Keratinocyte (primary cell): ENCODE measurements around the gene TAPBP. TPM values are rescaled to one million over a fixed set of nuclear protein-coding genes. Genes with fewer than 3 reads are reported as not detected.

ENCODE experiments used
- DNase-seq: peaks from one replicate; pipeline ENCODE4 v3.0.0-alpha.2; 2011; ENCODE audit warnings: low read depth, missing footprints, low spot score
- FAIRE-seq: peaks from 2 replicates; lab custom pipeline; 2011; peaks lifted over from hg19 to GRCh38; lab: Jason Lieb, UNC
- H2AFZ ChIP-seq: 2 replicates; pipeline ENCODE4 v1.6.0; 2012; ENCODE audit warnings: low read length, control low read depth, inconsistent platforms; ENCODE audit not compliant: control insufficient read depth
- H3K27ac ChIP-seq: 2 replicates; pipeline ENCODE4 v1.5.1; 2011; ENCODE audit warnings: low read length; ENCODE audit not compliant: control insufficient read depth, insufficient read depth
- H3K27me3 ChIP-seq: 3 replicates; pipeline ENCODE4 v1.6.0; 2011; ENCODE audit warnings: low read length; ENCODE audit not compliant: control insufficient read depth, insufficient read depth; ENCODE audit errors: extremely low read depth
- H3K36me3 ChIP-seq, 2 experiments: 2 replicates in 1 of 2; 3 replicates in 1 of 2; pipeline ENCODE4 v1.5.1; 2011; ENCODE audit warnings: low read length in 2 of 2, mild to moderate bottlenecking in 1 of 2; ENCODE audit not compliant: control insufficient read depth in 2 of 2, insufficient read depth in 2 of 2; ENCODE audit errors: extremely low read depth in 1 of 2
- H3K4me1 ChIP-seq: 3 replicates; pipeline ENCODE4 v1.5.1; 2011; ENCODE audit warnings: low read length; ENCODE audit not compliant: control insufficient read depth, insufficient read depth; ENCODE audit errors: extremely low read depth
- H3K4me2 ChIP-seq: 3 replicates; pipeline ENCODE4 v1.6.0; 2011; ENCODE audit warnings: low read depth, low read length; ENCODE audit not compliant: control insufficient read depth, insufficient read depth; ENCODE audit errors: extremely low read depth
- H3K4me3 ChIP-seq, 3 experiments: fragments of 200-600 bp in 1 of 3; sonication (generic) in 1 of 3; 2 replicates in 2 of 3; 3 replicates in 1 of 3; pipeline ENCODE4 v1.5.1; 2011 to 2016; ENCODE audit warnings: low read length in 3 of 3, mild to moderate bottlenecking in 3 of 3, control low read depth in 2 of 3, inconsistent platforms in 1 of 3, low read depth in 1 of 3, mixed read lengths in 1 of 3, mixed run types in 1 of 3, moderate library complexity in 1 of 3; ENCODE audit not compliant: control insufficient read depth in 2 of 3, insufficient read depth in 2 of 3; ENCODE audit errors: extremely low read depth in 1 of 3
- H3K79me2 ChIP-seq: 2 replicates; pipeline ENCODE4 v1.6.0; 2012; ENCODE audit warnings: low read length; ENCODE audit not compliant: control insufficient read depth, insufficient read depth
- H3K9ac ChIP-seq: 3 replicates; pipeline ENCODE4 v1.6.0; 2011; ENCODE audit warnings: low read length; ENCODE audit not compliant: control insufficient read depth, insufficient read depth; ENCODE audit errors: extremely low read depth
- H3K9me1 ChIP-seq: 3 replicates; pipeline ENCODE4 v1.6.0; 2011; ENCODE audit warnings: low read length; ENCODE audit not compliant: control insufficient read depth, insufficient read depth; ENCODE audit errors: extremely low read depth
- H3K9me3 ChIP-seq: 2 replicates; pipeline ENCODE4 v1.5.1; 2012; ENCODE audit warnings: low read depth, low read length; ENCODE audit not compliant: control insufficient read depth
- H4K20me1 ChIP-seq: 3 replicates; pipeline ENCODE4 v1.6.0; 2011; ENCODE audit warnings: low read length; ENCODE audit not compliant: control insufficient read depth, insufficient read depth; ENCODE audit errors: extremely low read depth
- CTCF ChIP-seq, 3 experiments: IDR thresholded peaks in 1 of 3; conservative IDR thresholded peaks in 1 of 3; optimal IDR thresholded peaks in 1 of 3; 2 replicates in 2 of 3; 3 replicates in 1 of 3; pipeline versions ENCODE3 to v1.5.1; 2011; ENCODE audit warnings: low read length in 3 of 3, mild to moderate bottlenecking in 3 of 3, moderate library complexity in 2 of 3, control low read depth in 1 of 3, inconsistent platforms in 1 of 3; ENCODE audit not compliant: insufficient read depth in 2 of 3; ENCODE audit errors: extremely low read depth in 1 of 3
- EZH2 ChIP-seq: IDR thresholded peaks from one replicate; pipeline ENCODE4 v1.6.1; 2012; ENCODE audit warnings: inconsistent platforms, mild to moderate bottlenecking, low read length, moderate library complexity
- dilution Hi-C: fragments of 300-500 bp; cut with MboI; formaldehyde crosslinking; loops from one replicate; pipeline ENCODE4 v1.7.0; 2020; ENCODE audit warnings: low sequenced_read_pairs; ENCODE audit not compliant: extremely low pct_ligation_motif_present
- polyA plus RNA-seq, 5 experiments: library from polyadenylated mRNA; depleted of rRNA in 3 of 5; stranded (reverse) in 3 of 5; stranded (forward) in 1 of 5; unstranded in 1 of 5; fragments of >200 nt; gene quantifications; 1 replicate in 1 of 5; 2 replicates in 3 of 5; 3 replicates in 1 of 5; pipeline versions ENCODE4 v1.2.1 to v1.2.3, GENCODE V29; 2011 to 2012; ENCODE audit warnings: missing spikeins in 2 of 5, low read depth in 1 of 5, low replicate concordance in 1 of 5

The TAPBP gene
- polyA plus RNA-seq, 1 donor (not counting 4 experiments of a cell fraction or from before 2014, with no cell fraction given) = 22.2 TPM

- H3K9me1 ChIP-seq = no peaks in the 10 kb centered on the region
Measured at GRCh38 chr6:33250731-33251130, 63.1 kb downstream of the TAPBP start.

GRCh38 chr6:33249732-33250630, 63.9 kb downstream of the TAPBP start:
- H3K9me1 ChIP-seq = no peaks in the 10 kb centered on the region
- DNase-seq (no peak), FAIRE-seq (peak; percentile 85)
- H2AFZ ChIP-seq = peak overlapping the region; percentile 91
- H3K4me2 ChIP-seq = peak overlapping the region; percentile 100
- TF ChIP-seq EZH2 (no peak), CTCF (optimal IDR thresholded peaks at IDR 0.05 in 1 of 3, IDR thresholded peaks at IDR 0.05 in 1 of 3, conservative IDR thresholded peaks at IDR 0.05 in 1 of 3; ENCODE audit: extremely low read depth in 1 of 3, insufficient read depth in 2 of 3, low read length in 3 of 3) (no peak)
- H3K27me3 ChIP-seq = no peaks in the 10 kb centered on the region
- no peaks in the 10 kb centered on the region for H4K20me1 ChIP-seq
- H3K27ac ChIP-seq = peak overlapping the region; percentile 96
- H3K9ac ChIP-seq = peak overlapping the region; percentile 88
- dilution Hi-C loops = no loop called here
- H3K36me3 ChIP-seq = peaks cover 0 to 10% of the 10 kb centered on the region in 2 experiments
- no peaks in the 10 kb centered on the region for H3K9me3 ChIP-seq
- H3K4me1 ChIP-seq = peaks cover 33% of the 10 kb centered on the region
- peak overlapping the region; percentile 53 to 84 (median 59) for H3K4me3 ChIP-seq
- no peaks in the 10 kb centered on the region for H3K79me2 ChIP-seq

More at GRCh38 chr6:33250731-33251130, 63.1 kb downstream of the TAPBP start:
- Histone ChIP-seq H3K4me3 (no peak overlapping the region), H3K27ac (peak overlapping the region; percentile 96), H3K4me1 (peaks cover 36% of the 10 kb centered on the region), H2AFZ (no peak overlapping the region), H3K9me3 (no peaks in the 10 kb centered on the region), H3K27me3 (no peaks in the 10 kb centered on the region), H3K36me3 (peaks cover 0 to 11% of the 10 kb centered on the region in 2 experiments), H3K79me2 (no peaks in the 10 kb centered on the region), H4K20me1 (no peaks in the 10 kb centered on the region), H3K9ac (no peak overlapping the region), H3K4me2 (no peak overlapping the region)
- dilution Hi-C loops = no loop called here
- TF ChIP-seq EZH2 (no peak), CTCF (optimal IDR thresholded peaks at IDR 0.05 in 1 of 3, IDR thresholded peaks at IDR 0.05 in 1 of 3, conservative IDR thresholded peaks at IDR 0.05 in 1 of 3; ENCODE audit: extremely low read depth in 1 of 3, insufficient read depth in 2 of 3, low read length in 3 of 3) (no peak)
- DNase-seq (no peak), FAIRE-seq (no peak)

Other genes with a start within 250 kb of the TAPBP start
- gene HLA-DPA1, start 240.4 kb downstream of the TAPBP start, polyA plus RNA-seq = 0.09 to 0.61 TPM in 2 of 3 replicates, not detected in the other
- gene HLA-DPB1, start 238.1 kb downstream of the TAPBP start, polyA plus RNA-seq = 0.13 to 0.26 TPM in 2 of 3 replicates, not detected in the other
- 0.06 to 0.18 TPM (median 0.08 TPM) in 3 replicates for gene COL11A2, start 121.6 kb downstream of the TAPBP start, polyA plus RNA-seq
- 23.2 to 32.4 TPM (median 25.7 TPM) in 3 replicates for gene RXRB, start 113.4 kb downstream of the TAPBP start, polyA plus RNA-seq
- 47.6 to 68.6 TPM (median 54.0 TPM) in 3 replicates for gene SLC39A7, start 113.2 kb downstream of the TAPBP start, polyA plus RNA-seq
- gene HSD17B8, start 109.4 kb downstream of the TAPBP start, polyA plus RNA-seq = 18.6 to 22.1 TPM (median 20.7 TPM) in 3 replicates
- gene RING1, start 105.6 kb downstream of the TAPBP start, polyA plus RNA-seq = 20.3 to 28.3 TPM (median 23.0 TPM) in 3 replicates
- 36.2 to 48.7 TPM (median 40.6 TPM) in 3 replicates for gene VPS52, start 42.2 kb downstream of the TAPBP start, polyA plus RNA-seq
- gene RPS18, start 42.0 kb downstream of the TAPBP start, polyA plus RNA-seq = 5,669 to 7,560 TPM (median 6,374 TPM) in 3 replicates
- gene B3GALT4, start 37.0 kb downstream of the TAPBP start, polyA plus RNA-seq = 0.31 to 0.61 TPM (median 0.49 TPM) in 3 replicates
- gene WDR46, start 24.8 kb downstream of the TAPBP start, polyA plus RNA-seq = 43.0 to 49.3 TPM (median 45.0 TPM) in 3 replicates
- gene PFDN6, start 24.5 kb downstream of the TAPBP start, polyA plus RNA-seq = 68.3 to 106 TPM (median 68.5 TPM) in 3 replicates
- 33.6 to 57.3 TPM (median 35.8 TPM) in 3 replicates for gene RGL2, start 15.1 kb downstream of the TAPBP start, polyA plus RNA-seq
- gene ZBTB22, start 3.7 kb upstream of the TAPBP start, polyA plus RNA-seq = 6.0 to 11.4 TPM (median 6.5 TPM) in 3 replicates
- gene DAXX, start 8.9 kb upstream of the TAPBP start, polyA plus RNA-seq = 16.3 to 42.8 TPM (median 23.1 TPM) in 3 replicates
- 5.7 to 20.0 TPM (median 17.3 TPM) in 3 replicates for gene KIFC1, start 77.7 kb upstream of the TAPBP start, polyA plus RNA-seq
- 15.2 to 17.1 TPM (median 15.8 TPM) in 3 replicates for gene PHF1, start 96.9 kb upstream of the TAPBP start, polyA plus RNA-seq
- 119 to 246 TPM (median 178 TPM) in 3 replicates for gene CUTA, start 104.0 kb upstream of the TAPBP start, polyA plus RNA-seq
- gene SYNGAP1, start 106.0 kb upstream of the TAPBP start, polyA plus RNA-seq = 2.1 to 2.9 TPM (median 2.8 TPM) in 3 replicates
- gene ZBTB9, start 140.5 kb upstream of the TAPBP start, polyA plus RNA-seq = 6.8 to 9.9 TPM (median 7.8 TPM) in 3 replicates